Osteoblast (primary cell): ENCODE measurements around the gene NPBWR2. TPM values are rescaled to one million over a fixed set of nuclear protein-coding genes. Genes with fewer than 3 reads are reported as not detected.

Source experiments
- DNase-seq: peaks from one replicate; pipeline ENCODE4 v3.0.0; 2011; ENCODE audit warnings: low spot score, mixed read lengths; ENCODE audit not compliant: insufficient read length; ENCODE audit errors: missing footprints
- H2AFZ ChIP-seq: 2 replicates; pipeline ENCODE4 v1.6.0; 2011; ENCODE audit warnings: mild to moderate bottlenecking, low read length
- H3K27ac ChIP-seq: 2 replicates; pipeline ENCODE4 v1.5.1; 2011; ENCODE audit warnings: mild to moderate bottlenecking, low read depth, low read length, moderate library complexity
- H3K27me3 ChIP-seq: 2 replicates; pipeline ENCODE4 v1.6.0; 2012; ENCODE audit warnings: mild to moderate bottlenecking, control low read depth, inconsistent platforms, low read length, moderate library complexity; ENCODE audit not compliant: insufficient read depth
- H3K36me3 ChIP-seq: 2 replicates; pipeline ENCODE4 v1.5.1; 2011; ENCODE audit warnings: mild to moderate bottlenecking, low read length, control low read depth, moderate library complexity; ENCODE audit not compliant: insufficient read depth
- H3K4me1 ChIP-seq: 2 replicates; pipeline ENCODE4 v1.5.1; 2011; ENCODE audit warnings: mild to moderate bottlenecking, low read length, control low read depth, moderate library complexity; ENCODE audit not compliant: insufficient read depth
- H3K4me2 ChIP-seq: 2 replicates; pipeline ENCODE4 v1.6.0; 2011; ENCODE audit warnings: mild to moderate bottlenecking, low read length; ENCODE audit not compliant: insufficient read depth
- H3K4me3 ChIP-seq: fragments of 200-600 bp; sonication (generic); 3 replicates; pipeline ENCODE4 v1.5.1; 2012; ENCODE audit warnings: mild to moderate bottlenecking, low read length, inconsistent platforms; ENCODE audit not compliant: insufficient read depth
- H3K79me2 ChIP-seq: 2 replicates; pipeline ENCODE4 v1.6.0; 2012; ENCODE audit warnings: mild to moderate bottlenecking, low read length, control low read depth, inconsistent platforms; ENCODE audit not compliant: insufficient read depth
- H3K9me3 ChIP-seq: 2 replicates; pipeline ENCODE4 v1.5.1; 2011; ENCODE audit warnings: low read depth, low read length, control low read depth
- H4K20me1 ChIP-seq: 2 replicates; pipeline ENCODE4 v1.6.0; 2012; ENCODE audit warnings: mild to moderate bottlenecking, low read length, control low read depth; ENCODE audit not compliant: insufficient read depth
- total RNA-seq: library from RNA; depleted of rRNA; stranded (reverse); fragments of >200 nt; gene quantifications from 2 replicates; pipeline ENCODE4 v1.2.3, GENCODE V29; 2012
- TF ChIP-seq, protein P1 (sequence below): IDR thresholded peaks from 2 replicates; pipeline ENCODE4 v1.5.1; 2011; ENCODE audit warnings: mild to moderate bottlenecking, low read depth, low read length, moderate library complexity; ENCODE audit errors: extremely low read depth

Gene NPBWR2
- total RNA-seq, 1 donor = not detected

DNA sequence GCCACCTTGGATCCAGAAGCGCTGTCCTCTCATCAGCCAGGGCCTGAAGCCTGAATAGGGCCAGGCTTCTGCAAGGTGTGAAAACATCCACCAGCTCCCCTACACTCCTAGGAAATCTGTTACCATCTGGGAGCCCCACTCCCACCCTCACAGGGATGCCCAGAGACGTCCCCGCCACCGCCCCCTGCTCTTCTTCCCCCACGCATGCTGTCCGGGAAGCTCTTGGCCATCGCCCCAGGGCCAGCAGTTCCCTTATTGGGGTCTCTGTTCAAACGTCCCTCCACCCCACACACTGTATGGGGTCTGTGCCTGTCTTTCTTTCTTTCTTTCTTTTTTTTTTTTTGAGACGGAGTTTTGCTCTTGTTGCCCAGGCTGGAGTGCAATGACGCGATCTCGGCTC is 31.8 kb downstream of the NPBWR2 start:
- Histone ChIP-seq H3K4me1 (peaks cover 15% of the 10 kb centered on the region), H3K4me2 (no peak overlapping the region)
- TF ChIP-seq, protein P1, sequence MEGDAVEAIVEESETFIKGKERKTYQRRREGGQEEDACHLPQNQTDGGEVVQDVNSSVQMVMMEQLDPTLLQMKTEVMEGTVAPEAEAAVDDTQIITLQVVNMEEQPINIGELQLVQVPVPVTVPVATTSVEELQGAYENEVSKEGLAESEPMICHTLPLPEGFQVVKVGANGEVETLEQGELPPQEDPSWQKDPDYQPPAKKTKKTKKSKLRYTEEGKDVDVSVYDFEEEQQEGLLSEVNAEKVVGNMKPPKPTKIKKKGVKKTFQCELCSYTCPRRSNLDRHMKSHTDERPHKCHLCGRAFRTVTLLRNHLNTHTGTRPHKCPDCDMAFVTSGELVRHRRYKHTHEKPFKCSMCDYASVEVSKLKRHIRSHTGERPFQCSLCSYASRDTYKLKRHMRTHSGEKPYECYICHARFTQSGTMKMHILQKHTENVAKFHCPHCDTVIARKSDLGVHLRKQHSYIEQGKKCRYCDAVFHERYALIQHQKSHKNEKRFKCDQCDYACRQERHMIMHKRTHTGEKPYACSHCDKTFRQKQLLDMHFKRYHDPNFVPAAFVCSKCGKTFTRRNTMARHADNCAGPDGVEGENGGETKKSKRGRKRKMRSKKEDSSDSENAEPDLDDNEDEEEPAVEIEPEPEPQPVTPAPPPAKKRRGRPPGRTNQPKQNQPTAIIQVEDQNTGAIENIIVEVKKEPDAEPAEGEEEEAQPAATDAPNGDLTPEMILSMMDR = no peak

DNA sequence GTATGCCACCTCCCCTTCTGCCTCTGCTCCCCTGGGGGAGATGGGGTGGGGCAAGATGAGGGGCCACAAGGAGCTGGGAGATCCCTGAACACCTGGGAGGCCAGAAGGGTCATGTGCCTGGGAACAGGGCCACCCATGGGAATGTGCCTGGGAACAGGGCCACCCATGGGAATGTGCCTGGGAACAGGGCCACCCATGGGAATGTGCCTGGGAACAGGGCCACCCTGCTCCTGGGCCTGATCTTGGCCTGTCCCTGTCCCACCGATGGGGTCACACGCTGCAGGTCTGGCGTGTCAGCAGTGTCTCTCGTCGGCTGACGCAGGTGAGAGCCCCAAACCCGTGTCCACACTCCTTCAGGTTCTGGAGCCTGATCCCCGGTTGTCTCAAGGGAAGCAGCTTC is 32.4 kb downstream of the NPBWR2 start:
- TF ChIP-seq, protein P1 = no peak
- no peak for DNase-seq

More for the DNA sequence above, 31.8 kb downstream of the NPBWR2 start:
- Histone ChIP-seq H3K27ac (no peak overlapping the region), H3K36me3 (no peaks in the 10 kb centered on the region), H4K20me1 (peaks cover 11% of the 10 kb centered on the region), H3K4me3 (no peak overlapping the region), H3K27me3 (no peaks in the 10 kb centered on the region), H3K9me3 (no peaks in the 10 kb centered on the region), H3K79me2 (no peaks in the 10 kb centered on the region), H2AFZ (no peak overlapping the region)
- no peak for DNase-seq

DNA sequence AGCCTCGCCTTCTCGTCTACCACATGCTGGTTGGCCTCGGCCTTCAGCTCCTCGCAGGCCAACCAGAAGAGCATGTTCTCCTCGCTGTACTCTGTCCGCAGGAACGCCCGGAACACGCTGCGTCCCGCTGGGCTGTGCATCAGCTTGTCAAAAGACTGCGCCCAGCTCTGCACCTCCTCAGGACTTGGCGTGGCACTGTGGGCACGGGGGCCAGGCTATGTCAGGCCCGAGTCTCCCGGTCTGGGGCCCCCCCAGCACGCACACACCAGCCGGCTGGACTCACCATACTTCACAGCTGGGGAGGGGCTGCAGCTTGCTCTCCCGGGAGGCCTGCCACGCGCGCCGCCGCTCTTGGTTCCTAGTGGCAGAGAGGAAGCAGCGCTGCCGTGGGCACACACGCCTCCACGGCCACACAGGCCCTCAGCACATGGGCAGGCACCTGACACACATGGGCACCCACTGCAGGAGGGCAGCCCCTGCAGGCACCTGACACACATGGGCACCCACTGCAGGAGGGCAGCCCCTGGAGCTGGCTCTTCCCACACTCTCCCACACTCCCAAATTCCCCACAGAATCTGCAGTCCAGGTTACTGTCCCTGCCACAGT is 33.1 kb downstream of the NPBWR2 start:
- TF ChIP-seq, protein P1 = no peak
- no peak overlapping the region for H3K27ac ChIP-seq
- no peaks in the 10 kb centered on the region for H3K79me2 ChIP-seq
- H4K20me1 ChIP-seq = peaks cover 17% of the 10 kb centered on the region
- H3K27me3 ChIP-seq = no peaks in the 10 kb centered on the region
- no peak for DNase-seq
- no peak overlapping the region for H2AFZ ChIP-seq
- peaks cover 12% of the 10 kb centered on the region for H3K4me1 ChIP-seq
- H3K4me2 ChIP-seq = no peak overlapping the region
- no peaks in the 10 kb centered on the region for H3K9me3 ChIP-seq
- H3K4me3 ChIP-seq = no peak overlapping the region
- no peaks in the 10 kb centered on the region for H3K36me3 ChIP-seq

More for the DNA sequence above, 32.4 kb downstream of the NPBWR2 start:
- H2AFZ ChIP-seq = no peak overlapping the region
- no peak overlapping the region for H3K27ac ChIP-seq
- no peaks in the 10 kb centered on the region for H3K9me3 ChIP-seq
- no peaks in the 10 kb centered on the region for H3K27me3 ChIP-seq
- no peak overlapping the region for H3K4me2 ChIP-seq
- H3K4me3 ChIP-seq = no peak overlapping the region
- H4K20me1 ChIP-seq = peaks cover 12% of the 10 kb centered on the region
- no peaks in the 10 kb centered on the region for H3K79me2 ChIP-seq
- H3K36me3 ChIP-seq = no peaks in the 10 kb centered on the region
- peaks cover 15% of the 10 kb centered on the region for H3K4me1 ChIP-seq

DNA sequence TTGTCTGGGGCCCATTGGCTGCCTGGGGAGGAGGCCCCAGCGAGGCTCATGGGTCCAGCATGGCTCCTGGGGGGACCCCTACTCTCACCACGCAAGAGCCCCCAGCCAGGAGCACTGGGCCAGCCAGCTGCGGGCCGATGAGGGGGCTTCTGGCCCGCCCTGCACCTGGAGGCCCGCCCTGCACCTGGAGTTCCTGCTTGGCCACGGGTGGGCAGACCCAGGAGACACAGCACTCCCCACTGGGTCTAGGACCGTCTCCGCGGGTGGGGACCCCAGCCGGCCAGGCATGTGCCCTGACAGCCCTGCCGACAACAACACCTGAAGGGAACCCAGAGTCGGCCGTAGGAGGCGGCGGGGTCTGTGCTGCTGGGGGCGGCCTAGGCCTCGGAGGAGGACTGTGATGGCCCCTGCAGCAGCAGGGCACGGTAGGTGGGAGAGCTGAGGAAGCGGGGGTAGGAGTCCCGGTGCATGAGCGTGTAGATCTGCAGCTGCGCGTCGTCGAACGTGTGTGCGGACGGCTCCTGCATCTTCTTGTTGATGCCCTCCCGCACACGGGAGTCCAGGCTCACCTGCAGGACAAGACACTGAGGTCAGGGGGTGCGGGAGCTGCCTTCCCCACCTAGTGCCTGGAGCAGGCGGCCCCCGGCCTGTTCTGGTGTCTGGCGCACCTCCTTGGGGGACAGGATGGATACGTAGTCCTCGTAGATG is 33.7 kb downstream of the NPBWR2 start:
- Histone ChIP-seq H3K79me2 (no peaks in the 10 kb centered on the region), H3K4me1 (peaks cover 6% of the 10 kb centered on the region), H3K36me3 (no peaks in the 10 kb centered on the region), H3K4me2 (no peak overlapping the region), H2AFZ (no peak overlapping the region), H3K27me3 (no peaks in the 10 kb centered on the region), H3K9me3 (no peaks in the 10 kb centered on the region), H3K4me3 (no peak overlapping the region), H3K27ac (no peak overlapping the region), H4K20me1 (peaks cover 15% of the 10 kb centered on the region)
- TF ChIP-seq, protein P1 = no peak
- DNase-seq = no peak
